ENCODE results near the gene CCDC87.
A peak's percentile ranks its signal among the peaks of the same experiment; 100 is the strongest.
"Not testable (repeated sequence)": the region's sequence is repeated elsewhere in the genome, so short reads cannot be mapped to it uniquely, and the experiment has no call there.

Gene CCDC87

GRCh38 chr11:66548774-66549630 lies 43.9 kb downstream of the CCDC87 start:
- no peak for DNase-seq

- no peak for DNase-seq
These were observed 44.8 kb downstream of the CCDC87 start for GRCh38 chr11:66548041-66548440.

GRCh38 chr11:66547662-66548009 lies 45.2 kb downstream of the CCDC87 start:
- DNase-seq = no peak

GRCh38 chr11:66546966-66547661 lies 45.7 kb downstream of the CCDC87 start:
- DNase-seq = no peak

GRCh38 chr11:66546368-66546965 lies 46.4 kb downstream of the CCDC87 start, which contains the start of gene ACTN3:
TSS of gene ACTN3 (plus strand) at chr11:66546903. CDS start at chr11:66546938, 35 bp downstream.
- no peak for DNase-seq

- DNase-seq = peak; percentile 89
These were observed 47.0 kb downstream of the CCDC87 start, which contains the start of gene ZDHHC24 for GRCh38 chr11:66545701-66546367. TSS of gene ZDHHC24 (minus strand) at chr11:66546048. CDS start at chr11:66546003, 45 bp downstream.

- DNase-seq = not testable (repeated sequence)
These were observed 47.9 kb downstream of the CCDC87 start for GRCh38 chr11:66544952-66545351.

- DNase-seq = peak; percentile 79
These were observed 49.4 kb downstream of the CCDC87 start for GRCh38 chr11:66543263-66544107.

GRCh38 chr11:66542362-66542761 lies 50.5 kb downstream of the CCDC87 start:
- no peak for DNase-seq

- DNase-seq = no peak
These were observed 51.0 kb downstream of the CCDC87 start for GRCh38 chr11:66541892-66542291.

- not testable (repeated sequence) for DNase-seq
These were observed 52.3 kb downstream of the CCDC87 start for GRCh38 chr11:66540598-66540997.

Measured in CD4-positive, alpha-beta T cell treated with Interferon gamma for 1 hour (primary cell).